Motor neuron (in vitro differentiated cells): Measurements from ENCODE around the gene SLC25A46. TPM values are rescaled to one million over a fixed set of nuclear protein-coding genes. Genes with fewer than 3 reads are reported as not detected.
A peak's percentile ranks its signal among the peaks of the same experiment; 100 is the strongest.
"Not testable (repeated sequence)": the region's sequence is repeated elsewhere in the genome, so short reads cannot be mapped to it uniquely, and the experiment has no call there.

Source experiments
- ATAC-seq, 8 experiments: fragments of 200-7000 bp; cut with Tn5 transposase; replicated peaks in 6 of 8; 2 replicates each; pipeline ENCODE4 v1.8.0; 2021; ENCODE audit warnings: mild to moderate bottlenecking in 8 of 8, moderate library complexity in 8 of 8
- H3K27ac ChIP-seq, 2 donors: fragments of 250-450 bp; sonication (Bioruptor Pico); 2 replicates each; pipeline ENCODE4 v1.9.0; 2021; ENCODE audit warnings: antibody characterized with exemption in 2 of 2, mild to moderate bottlenecking in 2 of 2, moderate library complexity in 1 of 2
- H3K4me1 ChIP-seq, 2 donors: fragments of 250-450 bp; sonication (Bioruptor Pico); replicated peaks in 1 of 2; 2 replicates each; pipeline ENCODE4 v1.6.1; 2021; ENCODE audit warnings: antibody characterized with exemption in 2 of 2, mild to moderate bottlenecking in 2 of 2, moderate library complexity in 1 of 2
- H3K4me3 ChIP-seq, 5 donors: fragments of 250-450 bp; sonication (Bioruptor Pico); 2 replicates each; pipeline ENCODE4 v1.9.0; 2021; ENCODE audit warnings: antibody characterized with exemption in 5 of 5, mild to moderate bottlenecking in 5 of 5, moderate library complexity in 4 of 5
- WGBS, 10 experiments: fragments of 450-650 bp; shearing (Covaris generic); methylation state at CpG; one replicate each; pipeline ENCODE4 v1.0.0; 2022; 5-methylcytosine and 5-hydroxymethylcytosine counted together
- in situ Hi-C, 9 experiments: fragments of 400-800 bp; cut with MboI; loops; one replicate each; pipeline ENCODE4 v1.15.0; 2021; ENCODE audit warnings: low sequenced_read_pairs in 9 of 9, low pct_unique_long_range_greater_than_20kb in 2 of 9; ENCODE audit not compliant: unreplicated experiment in 9 of 9
- total RNA-seq, 8 experiments: library from RNA; unstranded; fragments of 300-600 nt; gene quantifications; 2 replicates each; pipeline versions ENCODE4 v1.2.3 to v1.2.4, GENCODE V29; 2022

SLC25A46 gene
- total RNA-seq, 8 experiments from 2014 or later: 40.0 to 64.4 (median 48.0) TPM

- peak in 7 of 8 experiments; percentile 22 to 95 (median 56) for ATAC-seq
- in situ Hi-C loops: loop anchor here in 5 of 9 experiments (25.0 kb wide), 4 partner anchors 293 to 1393 kb away; partner anchors contain the start of gene TSLP (in 1 of the 5)
- Histone ChIP-seq H3K27ac (no peak overlapping the region), H3K4me1 (peaks cover 0 to 2% of the 10 kb centered on the region in 2 donors), H3K4me3 (no peak overlapping the region)
- 0 to 82% (median 47%) methylated on average over 1 to 5 of the region's 5 CpGs for WGBS, 10 experiments
Measured at GRCh38 chr5:110769000-110769681, 30.3 kb downstream of the SLC25A46 start.

GRCh38 chr5:110770286-110770685 lies 31.5 kb downstream of the SLC25A46 start:
- in situ Hi-C loops: loop anchor here in 5 of 9 experiments (25.0 kb wide), 4 partner anchors 292 to 1392 kb away; partner anchors contain the start of gene TSLP (in 1 of the 5)

GRCh38 chr5:110784901-110785300 lies 46.1 kb downstream of the SLC25A46 start:
- ATAC-seq: peak in 2 of 8 experiments; percentile 75 to 83
- in situ Hi-C loops: no loop called here

More at GRCh38 chr5:110770286-110770685, 31.5 kb downstream of the SLC25A46 start:
- ATAC-seq: no peak
- H3K4me3 ChIP-seq: no peak overlapping the region
- H3K27ac ChIP-seq: no peak overlapping the region
- peaks cover 0 to 2% of the 10 kb centered on the region in 2 donors for H3K4me1 ChIP-seq

GRCh38 chr5:110785356-110785755 lies 46.5 kb downstream of the SLC25A46 start:
- peak in 1 of 8 experiments; percentile 35 for ATAC-seq
- 10 to 100% (median 80%) methylated on average over 1 of the region's 1 CpG; no CpG with 5 or more reads in 4 of the 10 experiments for WGBS, 10 experiments
- in situ Hi-C loops: no loop called here
- Histone ChIP-seq H3K4me1 (no peaks in the 10 kb centered on the region), H3K4me3 (no peak overlapping the region), H3K27ac (no peak overlapping the region)

More at GRCh38 chr5:110784901-110785300, 46.1 kb downstream of the SLC25A46 start:
- Histone ChIP-seq H3K4me3 (no peak overlapping the region), H3K27ac (no peak overlapping the region), H3K4me1 (no peaks in the 10 kb centered on the region)

GRCh38 chr5:110788006-110788405 lies 49.2 kb downstream of the SLC25A46 start:
- 77 to 100% (median 94%) methylated on average over 1 to 3 of the region's 3 CpGs; no CpG with 5 or more reads in 2 of the 10 experiments for WGBS, 10 experiments
- H3K4me1 ChIP-seq, H3K4me3 ChIP-seq, in situ Hi-C loops, H3K27ac ChIP-seq, ATAC-seq: not testable (repeated sequence)

- in situ Hi-C loops: no loop called here
- peak in 2 of 8 experiments; percentile 38 to 63 for ATAC-seq
- H3K27ac ChIP-seq: no peak overlapping the region
- 0 to 78% (median 45%) methylated on average over 1 of the region's 1 CpG for WGBS, 10 experiments
- H3K4me1 ChIP-seq: no peaks in the 10 kb centered on the region
- no peak overlapping the region for H3K4me3 ChIP-seq
Measured at GRCh38 chr5:110790673-110791072, 51.9 kb downstream of the SLC25A46 start.

- Histone ChIP-seq H3K4me3 (no peak overlapping the region), H3K27ac (no peak overlapping the region), H3K4me1 (no peaks in the 10 kb centered on the region)
- 0 to 60% (median 26%) methylated on average over 1 of the region's 1 CpG for WGBS, 10 experiments
- in situ Hi-C loops: no loop called here
- ATAC-seq: no peak
Measured at GRCh38 chr5:110802998-110803397, 64.2 kb downstream of the SLC25A46 start.

- 0 to 80% (median 51%) methylated on average over 1 of the region's 1 CpG; no CpG with 5 or more reads in 6 of the 10 experiments for WGBS, 10 experiments
- H3K4me1 ChIP-seq: no peaks in the 10 kb centered on the region
- H3K27ac ChIP-seq: no peak overlapping the region
- in situ Hi-C loops: no loop called here
- no peak overlapping the region for H3K4me3 ChIP-seq
- ATAC-seq: peak in 1 of 8 experiments; percentile 66
Measured at GRCh38 chr5:110803467-110804326, 64.9 kb downstream of the SLC25A46 start.

- Histone ChIP-seq H3K4me3 (no peak overlapping the region), H3K4me1 (no peaks in the 10 kb centered on the region), H3K27ac (no peak overlapping the region)
- 0 to 90% (median 69%) methylated on average over 1 to 4 of the region's 4 CpGs; no CpG with 5 or more reads in 1 of the 10 experiments for WGBS, 10 experiments
- in situ Hi-C loops: no loop called here
- ATAC-seq: no peak
Measured at GRCh38 chr5:110807169-110807568, 68.4 kb downstream of the SLC25A46 start.

- 43 to 100% (median 77%) methylated on average over 1 of the region's 1 CpG; no CpG with 5 or more reads in 3 of the 10 experiments for WGBS, 10 experiments
- Histone ChIP-seq H3K27ac (no peak overlapping the region), H3K4me1 (no peaks in the 10 kb centered on the region), H3K4me3 (no peak overlapping the region)
- in situ Hi-C loops: no loop called here
- ATAC-seq: no peak
Measured at GRCh38 chr5:110809006-110809405, 70.2 kb downstream of the SLC25A46 start.

Other genes with a start within 250 kb of the SLC25A46 start
- gene TMEM232, start 12.3 kb upstream of the SLC25A46 start, total RNA-seq: 10 to 100 TPM in 1 of 8 experiments, 1 to 10 TPM in 7; 3.4 to 44.3 (median 5.6) TPM